Kidney epithelial cell (primary cell): ENCODE results near the gene DUSP22. TPM values are rescaled to one million over a fixed set of nuclear protein-coding genes. Genes with fewer than 3 reads are reported as not detected.

Experiments used
- DNase-seq: peaks from one replicate; pipeline ENCODE4 v3.0.0-alpha.2; 2010; ENCODE audit warnings: low read depth
- H3K27me3 ChIP-seq: 2 replicates; pipeline ENCODE4 v1.6.0; 2011; ENCODE audit warnings: low read length; ENCODE audit not compliant: control insufficient read depth, insufficient read depth
- H3K36me3 ChIP-seq: 2 replicates; pipeline ENCODE4 v1.5.1; 2011; ENCODE audit warnings: low read length; ENCODE audit not compliant: control insufficient read depth, insufficient read depth
- H3K4me3 ChIP-seq: 2 replicates; pipeline ENCODE4 v1.5.1; 2011; ENCODE audit warnings: low read depth, mild to moderate bottlenecking, control low read depth, low read length
- CTCF ChIP-seq: IDR thresholded peaks from 2 replicates; pipeline ENCODE4 v1.5.1; 2011; ENCODE audit warnings: mild to moderate bottlenecking, moderate library complexity, low read length, control low read depth, inconsistent platforms; ENCODE audit not compliant: insufficient read depth, poor library complexity, severe bottlenecking
- total RNA-seq: library from RNA; depleted of rRNA; stranded (reverse); fragments of >200 nt; gene quantifications from 2 replicates; pipeline ENCODE4 v1.2.3, GENCODE V29; 2015

DUSP22 gene
- total RNA-seq, 1 donor from 2014 or later, result 35.9 TPM

GRCh38 chr6:354631-355280, 62.5 kb downstream of the DUSP22 start:
- Histone ChIP-seq H3K36me3 (no peaks in the 10 kb centered on the region), H3K4me3 (no peak overlapping the region), H3K27me3 (no peaks in the 10 kb centered on the region)
- TF ChIP-seq CTCF, result no peak
- no peak for DNase-seq

- no peak for DNase-seq
- no peak overlapping the region for H3K4me3 ChIP-seq
- no peaks in the 10 kb centered on the region for H3K27me3 ChIP-seq
- no peaks in the 10 kb centered on the region for H3K36me3 ChIP-seq
- no peak for TF ChIP-seq CTCF
Measured at GRCh38 chr6:355373-356208, 63.3 kb downstream of the DUSP22 start.

DNA sequence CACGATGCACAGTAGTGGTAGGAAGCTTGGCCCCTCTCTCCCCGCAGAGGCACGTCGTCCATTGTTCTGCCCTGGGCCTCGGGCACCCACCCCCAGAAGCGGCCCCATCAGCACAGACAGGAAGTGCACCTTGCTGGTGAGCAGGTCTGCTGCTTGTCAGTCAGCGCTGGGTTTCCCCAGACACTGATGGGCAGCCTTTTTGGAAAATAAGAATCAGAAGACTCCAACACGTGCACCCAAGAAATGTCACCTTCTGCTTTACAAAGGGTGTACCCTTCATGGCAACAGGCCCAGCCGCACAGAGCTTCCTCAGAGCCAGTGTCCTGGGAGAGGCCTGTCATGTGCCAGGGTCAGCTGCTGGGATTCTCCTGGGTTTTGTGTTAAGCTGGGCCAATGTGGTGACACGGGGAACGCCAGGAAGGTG, 64.6 kb downstream of the DUSP22 start:
- Histone ChIP-seq H3K4me3 (no peak overlapping the region), H3K36me3 (no peaks in the 10 kb centered on the region), H3K27me3 (no peaks in the 10 kb centered on the region)
- DNase-seq, result no peak
- TF ChIP-seq CTCF, result no peak

DNA sequence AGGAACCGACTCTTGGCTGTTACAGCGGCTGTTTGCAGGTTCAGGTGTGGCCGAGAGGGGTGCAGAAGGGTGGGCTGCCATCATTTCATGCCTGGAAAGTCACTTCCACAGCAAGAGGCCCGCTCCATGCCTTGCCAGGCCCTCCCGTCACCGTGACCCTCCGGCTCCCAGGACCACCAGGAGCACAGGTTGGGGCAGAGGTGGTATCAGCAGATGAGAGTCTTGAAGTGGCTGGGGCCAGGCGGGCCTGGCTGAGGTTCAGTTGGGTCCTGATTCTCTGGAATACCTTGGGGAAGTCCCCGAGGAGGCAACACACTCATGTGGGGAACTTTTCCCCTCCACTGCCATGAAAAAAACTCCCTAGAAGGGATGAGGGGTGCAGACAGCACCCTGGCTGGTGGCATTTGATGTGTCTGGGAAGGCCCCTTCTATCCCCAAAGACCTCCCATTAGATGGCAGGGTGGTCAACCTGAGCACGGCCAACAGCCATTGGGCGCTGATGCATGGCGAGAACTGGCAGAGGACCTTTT, 65.0 kb downstream of the DUSP22 start:
- DNase-seq, result no peak
- TF ChIP-seq CTCF, result no peak
- no peak overlapping the region for H3K4me3 ChIP-seq
- H3K27me3 ChIP-seq, result no peaks in the 10 kb centered on the region
- no peaks in the 10 kb centered on the region for H3K36me3 ChIP-seq

DNA sequence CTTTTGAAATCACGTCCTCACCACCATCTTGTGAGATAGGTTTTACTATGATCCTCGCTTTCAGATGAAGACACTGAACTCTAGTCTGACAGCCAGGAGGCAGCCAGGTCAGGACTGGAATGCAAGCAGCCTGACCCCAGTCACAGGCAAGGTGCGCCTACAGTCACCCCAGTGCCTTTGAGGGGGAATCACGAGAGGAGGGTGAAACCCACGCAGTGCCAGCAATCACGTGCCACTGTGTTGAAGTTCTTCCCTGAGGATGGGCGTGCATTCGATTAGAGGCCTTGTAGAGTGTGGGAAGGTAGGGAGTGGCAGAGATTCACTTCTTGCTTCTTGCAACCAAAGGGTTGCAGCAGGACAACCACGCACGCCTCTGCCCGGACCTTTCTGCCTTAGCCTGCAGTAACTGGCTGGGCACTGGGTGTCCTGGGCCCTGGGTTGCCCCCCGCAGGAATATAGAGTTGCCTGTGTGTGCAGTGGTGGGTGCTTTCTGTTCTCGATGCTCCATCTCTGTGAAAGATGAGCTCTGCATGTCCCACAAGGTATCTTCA, 65.6 kb downstream of the DUSP22 start:
- DNase-seq, result no peak
- TF ChIP-seq CTCF, result no peak
- Histone ChIP-seq H3K27me3 (no peaks in the 10 kb centered on the region), H3K4me3 (no peak overlapping the region), H3K36me3 (no peaks in the 10 kb centered on the region)
